IPS-11a (cell line): ENCODE results near the gene ACOT7.

Experiments
- H3K4me3 ChIP-seq: one replicate; pipeline ENCODE4 v1.5.1; 2013; ENCODE audit warnings: low read depth, low read length, control low read depth

Gene ACOT7

DNA sequence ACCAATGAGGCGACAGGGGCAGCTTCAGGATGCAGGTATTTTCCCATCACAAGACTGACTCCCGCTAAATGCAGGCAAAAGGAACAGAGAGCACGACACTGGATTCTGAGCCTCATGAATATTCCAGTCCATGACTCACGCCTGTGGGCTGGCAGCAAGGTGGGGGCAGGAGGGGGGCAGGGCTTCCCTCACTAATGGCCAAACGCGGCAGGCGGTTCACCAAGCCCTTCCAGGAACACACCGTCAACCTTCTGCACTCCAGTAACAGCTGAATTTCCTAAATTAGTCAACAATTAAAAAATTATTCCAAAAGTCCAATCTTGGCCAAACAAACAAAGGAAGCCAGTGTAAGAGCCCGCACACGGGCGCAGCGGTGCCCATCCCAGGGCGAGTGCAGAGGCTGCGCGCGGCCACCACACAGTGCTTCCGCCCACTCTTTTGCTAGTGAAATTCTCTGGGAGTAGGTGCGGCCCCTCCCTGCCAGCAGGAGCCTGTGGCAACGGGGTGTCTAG, 120.1 kb downstream of the ACOT7 start:
- H3K4me3 ChIP-seq, result no peak overlapping the region

- H3K4me3 ChIP-seq, result no peak overlapping the region
These were observed 120.7 kb downstream of the ACOT7 start for GRCh38 chr1:6272868-6273267.

DNA sequence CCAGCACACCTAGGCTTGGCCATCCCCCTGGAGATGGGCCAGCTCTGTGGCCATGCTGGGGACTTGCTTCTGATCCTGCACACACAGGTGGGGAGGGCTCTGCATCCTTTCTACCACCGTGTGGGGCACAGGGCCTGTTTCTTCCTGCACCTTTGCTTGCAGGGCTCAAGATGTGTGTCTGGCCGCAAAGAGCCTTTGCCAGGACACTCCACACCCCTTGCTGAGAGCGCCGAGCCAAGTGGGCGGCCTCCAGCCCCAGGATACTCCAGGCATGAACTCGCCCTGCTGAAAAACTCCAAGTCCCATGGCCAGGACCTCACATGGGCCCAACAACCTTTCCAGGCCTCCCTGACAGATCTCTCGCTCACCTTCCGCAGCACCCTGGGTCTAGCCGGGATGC, 121.1 kb downstream of the ACOT7 start:
- H3K4me3 ChIP-seq, result no peak overlapping the region

GRCh38 chr1:6271554-6271953, 122.0 kb downstream of the ACOT7 start:
- H3K4me3 ChIP-seq, result no peak overlapping the region

DNA sequence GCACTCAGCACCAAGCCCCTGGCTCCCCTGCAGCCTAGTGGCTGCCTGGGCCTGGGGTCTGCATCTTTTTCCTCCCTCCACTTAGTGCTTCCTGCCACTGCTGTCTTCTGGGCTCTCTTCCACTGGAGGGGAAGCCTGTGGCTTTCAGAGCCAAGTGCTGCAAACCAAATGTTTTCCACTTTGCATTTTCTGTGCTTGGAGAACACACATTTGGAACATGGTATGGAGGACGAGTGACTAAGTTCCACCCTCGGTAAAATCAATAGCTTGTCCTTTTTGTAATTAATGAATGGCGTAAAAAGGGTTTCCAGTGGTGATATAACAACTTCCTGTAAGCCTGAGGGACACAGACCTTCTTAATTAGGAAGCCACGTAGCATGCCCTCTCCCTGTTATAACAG, 122.6 kb downstream of the ACOT7 start:
- H3K4me3 ChIP-seq, result no peak overlapping the region

DNA sequence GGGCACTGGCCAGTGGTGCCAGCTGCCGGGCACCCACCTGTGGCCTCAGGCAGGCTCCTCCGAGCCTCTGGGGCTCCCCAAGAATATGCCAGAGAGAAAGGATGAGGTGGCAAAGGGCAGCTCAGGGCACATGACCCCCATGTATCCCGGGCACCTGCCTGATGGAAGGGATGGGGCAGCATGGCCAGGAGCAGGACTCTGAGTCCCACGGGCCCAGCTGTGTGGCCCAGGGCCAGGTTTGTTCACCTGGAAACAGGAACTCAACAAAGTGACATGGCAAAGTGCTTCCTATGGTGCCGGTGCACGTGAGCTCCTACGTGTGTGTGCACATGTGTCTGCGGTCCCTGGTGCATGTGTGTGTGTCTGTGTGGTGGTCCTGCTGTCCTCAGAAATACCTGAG, 123.2 kb downstream of the ACOT7 start:
- no peak overlapping the region for H3K4me3 ChIP-seq

DNA sequence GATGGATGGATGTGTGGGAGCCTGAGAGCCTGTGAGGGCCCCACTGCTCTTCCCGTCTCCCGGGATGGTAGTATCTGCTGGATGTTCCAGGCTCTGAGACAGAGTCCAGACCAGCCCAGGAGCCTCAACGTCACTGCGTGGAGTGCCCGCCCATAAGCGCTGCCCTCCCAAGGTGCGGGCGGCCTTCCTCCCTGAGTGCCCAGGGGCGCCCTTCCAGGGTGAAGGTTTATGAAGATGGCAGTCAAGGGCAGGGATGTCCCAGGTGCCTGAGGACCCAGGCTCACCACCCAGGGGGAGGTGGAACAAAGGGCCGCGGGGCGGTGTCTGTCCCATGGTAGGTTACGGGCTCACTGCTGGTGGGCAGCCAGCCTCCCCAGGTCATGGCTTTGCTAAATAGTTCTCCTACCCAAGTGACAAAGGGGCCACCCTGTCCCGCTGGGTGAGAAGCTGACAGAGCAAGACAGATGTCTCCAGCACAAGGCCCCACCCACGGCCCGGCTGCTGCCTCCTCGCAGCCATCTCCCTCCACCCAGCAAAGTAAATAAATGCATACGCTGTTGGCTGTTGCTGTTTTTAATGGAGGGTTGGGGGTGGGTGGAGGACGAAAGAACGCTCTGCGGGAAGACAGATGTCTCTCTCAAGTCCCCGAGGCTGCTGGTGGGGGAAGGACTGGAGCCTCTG, 123.7 kb downstream of the ACOT7 start:
- no peak overlapping the region for H3K4me3 ChIP-seq

DNA sequence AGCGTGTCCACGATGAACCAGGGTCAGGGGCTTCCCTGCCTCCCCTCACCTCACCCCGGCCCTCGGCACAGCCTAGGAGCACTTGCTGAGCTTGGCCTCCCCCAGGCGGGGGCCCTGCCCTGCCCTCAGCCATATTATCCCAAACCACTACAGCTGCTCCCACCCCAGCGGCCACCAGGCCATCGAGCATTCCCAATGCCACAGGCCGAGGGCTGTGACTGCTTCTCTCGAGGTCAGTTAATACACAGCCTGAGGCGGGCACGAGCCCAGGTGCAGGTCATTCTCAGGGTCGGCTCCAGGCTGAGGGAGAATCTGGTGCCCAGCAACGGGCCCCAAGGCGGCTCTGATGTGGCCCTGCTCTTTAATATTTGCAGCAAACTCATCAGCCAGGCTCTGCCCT, 124.3 kb downstream of the ACOT7 start:
- H3K4me3 ChIP-seq, result no peak overlapping the region

DNA sequence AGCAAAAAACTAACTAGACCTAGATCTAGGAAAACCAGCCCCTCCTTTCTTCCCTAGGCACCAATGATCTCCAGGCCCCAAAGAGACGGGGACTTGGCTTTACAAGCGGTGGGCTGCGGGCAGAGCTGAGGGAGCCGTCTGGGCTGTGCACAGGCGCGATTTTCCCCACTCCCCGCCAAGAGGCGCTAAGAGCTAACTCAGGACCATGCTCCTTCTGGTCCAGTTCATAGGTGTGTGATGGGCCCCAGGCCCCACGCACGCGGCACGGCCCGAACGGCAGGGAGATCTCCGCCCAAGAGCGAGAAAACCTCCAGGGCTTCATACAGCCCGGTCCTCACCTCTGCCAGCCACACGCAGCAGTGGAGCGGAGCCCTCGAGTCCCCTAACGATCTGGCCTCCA, 125.2 kb downstream of the ACOT7 start:
- H3K4me3 ChIP-seq, result no peak overlapping the region

DNA sequence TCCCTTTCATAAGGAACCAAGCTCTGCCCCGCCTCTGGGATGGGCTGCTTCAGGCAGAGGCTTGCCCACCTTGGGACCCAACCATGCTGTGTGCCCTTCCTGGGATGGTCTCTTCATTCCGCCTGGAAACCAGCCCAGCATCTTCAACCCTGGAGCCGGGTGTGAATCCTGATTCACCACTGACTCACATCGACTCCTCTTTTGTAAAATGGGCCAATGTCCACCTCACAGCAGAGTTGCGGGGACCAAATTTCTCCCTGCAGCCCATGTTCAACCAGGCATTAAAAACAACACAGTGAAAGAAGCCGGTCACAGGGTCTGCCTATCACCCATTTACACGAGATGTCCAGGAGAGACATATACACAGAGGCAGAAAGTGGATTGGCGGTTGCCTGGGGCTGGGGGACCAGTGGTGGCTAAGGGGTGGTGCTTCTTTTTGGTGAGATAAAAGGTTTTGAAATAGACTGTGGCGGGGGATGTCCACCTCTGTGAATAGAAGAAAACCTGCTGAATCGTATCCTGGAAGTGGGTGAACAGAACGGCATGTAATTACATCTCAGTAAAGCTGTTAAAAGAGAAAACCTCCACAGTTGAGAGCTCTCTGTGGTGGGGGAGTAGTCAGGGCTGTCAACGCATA, 125.8 kb downstream of the ACOT7 start:
- H3K4me3 ChIP-seq, result no peak overlapping the region

DNA sequence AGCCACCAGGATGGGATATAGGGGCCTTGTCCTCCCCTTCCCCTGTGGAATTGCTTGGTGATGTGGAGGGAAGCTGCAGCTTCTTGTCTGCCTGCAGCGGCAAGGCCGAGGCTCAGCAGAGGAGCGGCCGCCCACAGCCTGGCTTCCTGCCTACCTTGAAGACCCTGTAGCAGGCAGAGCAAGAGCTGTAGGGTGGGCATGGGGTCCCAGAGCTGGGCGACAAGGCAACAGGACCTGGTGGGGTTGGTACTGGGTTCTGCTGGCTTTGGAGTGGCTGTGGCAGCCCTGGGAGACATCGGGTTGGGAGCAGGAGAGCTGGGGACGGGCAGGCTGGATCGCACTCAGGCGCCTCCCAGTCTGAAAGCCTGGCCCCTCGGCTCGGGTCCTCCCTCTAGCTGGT, 126.9 kb downstream of the ACOT7 start:
- H3K4me3 ChIP-seq, result no peak overlapping the region

- no peak overlapping the region for H3K4me3 ChIP-seq
These were observed 128.4 kb downstream of the ACOT7 start for GRCh38 chr1:6265151-6265550.

DNA sequence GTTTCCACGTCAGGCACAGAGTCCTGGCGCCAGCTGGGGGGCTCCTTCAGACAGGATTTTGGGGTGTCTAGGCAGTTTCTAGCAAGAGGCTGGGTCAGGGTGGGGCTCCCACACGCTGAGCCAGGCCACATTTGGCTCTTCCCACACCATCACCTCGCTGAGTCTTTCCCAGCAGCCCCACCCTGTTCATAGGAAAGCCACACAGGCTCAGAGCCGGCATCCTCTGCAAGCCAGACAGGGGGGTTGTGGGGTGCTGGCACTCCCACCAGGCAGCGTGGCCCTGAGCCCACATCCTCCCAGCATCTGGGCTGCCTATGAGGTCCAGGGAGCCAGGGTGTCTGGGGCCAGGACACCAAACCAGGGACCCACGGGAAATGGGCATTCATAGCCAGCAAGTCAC, 129.9 kb downstream of the ACOT7 start:
- no peak overlapping the region for H3K4me3 ChIP-seq

GRCh38 chr1:6262555-6263420, 130.8 kb downstream of the ACOT7 start:
- no peak overlapping the region for H3K4me3 ChIP-seq

DNA sequence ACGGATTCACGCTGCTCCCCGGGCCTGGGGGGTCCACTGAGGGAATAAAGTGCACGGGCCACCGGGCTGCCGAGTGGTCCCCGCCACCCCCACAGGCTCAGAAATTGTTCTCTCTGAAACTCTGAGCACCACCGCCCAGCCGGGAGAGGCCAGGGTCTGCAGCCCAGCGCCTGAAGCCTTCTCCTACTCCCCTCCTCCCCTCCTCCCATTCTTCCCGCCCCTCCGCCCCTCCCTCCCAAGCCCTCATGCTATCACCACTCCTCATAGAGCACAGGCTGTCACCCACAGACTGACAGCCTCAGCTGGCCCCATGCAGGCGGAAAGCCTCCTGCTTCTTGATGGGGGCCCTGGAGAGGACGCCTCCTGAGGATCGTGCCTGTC, 132.0 kb downstream of the ACOT7 start:
- H3K4me3 ChIP-seq, result no peak overlapping the region

- H3K4me3 ChIP-seq, result peak within 1 kb of the TSS; percentile 37
These were observed 132.5 kb downstream of the ACOT7 start, which contains the start of gene GPR153 for GRCh38 chr1:6260961-6261614. GPR153 (minus strand) TSS chr1:6261098; CDS start chr1:6254905, 6,193 bp downstream.

DNA sequence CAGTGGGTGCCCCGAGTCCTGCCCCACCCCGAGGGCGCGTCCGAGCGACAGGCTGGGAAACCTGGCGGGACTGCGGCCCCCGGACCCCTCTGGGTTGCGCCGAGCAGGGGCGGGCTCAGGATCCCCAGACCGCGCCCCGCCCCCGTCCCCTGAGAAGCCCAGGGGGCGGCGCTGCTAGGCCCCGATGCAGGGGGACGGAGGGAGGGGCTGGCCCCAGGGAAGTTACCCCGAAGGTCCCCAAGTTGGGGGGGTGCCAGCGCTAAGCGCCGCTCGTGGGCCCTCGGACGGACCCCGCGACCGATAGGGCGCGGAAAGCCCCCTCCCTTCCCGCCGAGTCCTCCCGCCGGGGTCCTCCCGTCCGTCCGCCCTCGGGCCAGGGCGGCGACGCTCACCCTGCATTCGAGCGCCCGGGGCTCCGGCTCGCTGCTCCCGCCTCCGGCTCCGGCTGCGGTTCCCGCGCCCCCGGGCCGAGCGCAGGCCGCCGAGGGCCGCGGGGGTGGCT, 133.1 kb downstream of the ACOT7 start:
- peak overlapping the region; percentile 37 for H3K4me3 ChIP-seq

DNA sequence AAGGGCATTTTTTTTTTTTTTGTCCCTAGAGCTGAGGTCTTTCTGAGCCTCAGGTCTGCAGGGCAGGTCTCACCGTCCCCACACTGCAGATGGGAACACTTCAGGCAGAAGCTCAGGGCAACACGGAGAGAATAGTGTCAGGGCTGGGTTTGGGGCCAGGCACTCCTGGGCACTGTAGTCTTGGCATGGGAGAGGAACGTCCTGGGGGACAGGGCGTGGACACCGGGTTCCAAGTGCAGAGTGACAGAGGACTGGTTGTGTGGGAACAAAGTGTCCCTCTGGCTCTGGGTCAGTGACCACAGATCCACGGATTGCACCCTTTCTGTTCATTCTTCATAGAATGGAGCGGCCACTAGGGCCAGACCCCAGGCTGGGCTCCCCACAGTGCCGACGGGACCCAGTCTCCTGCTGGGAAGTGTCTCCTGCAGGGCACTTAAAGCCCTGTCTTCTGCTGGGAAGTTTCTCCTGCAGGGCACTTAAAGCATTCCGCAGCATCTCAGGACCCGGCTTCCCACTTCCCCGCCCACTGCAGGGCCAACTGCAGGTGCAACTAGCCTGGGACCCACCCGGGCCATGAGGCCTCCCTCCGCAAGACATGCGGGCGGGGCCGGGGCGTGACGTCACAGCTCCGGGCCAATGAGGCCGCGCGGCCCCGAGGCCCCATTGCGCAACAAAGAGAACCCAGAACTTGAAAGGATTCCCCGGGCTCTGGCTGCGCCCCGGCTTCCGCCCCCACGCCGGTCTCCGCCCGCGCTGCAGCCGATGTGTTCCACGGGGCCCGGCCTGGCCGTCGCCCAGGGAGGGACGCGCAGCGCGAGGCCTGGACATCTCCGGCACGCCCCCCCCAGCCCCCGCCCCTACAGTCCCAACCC, 133.8 kb downstream of the ACOT7 start:
- peak overlapping the region; percentile 13 for H3K4me3 ChIP-seq

- H3K4me3 ChIP-seq, result no peak overlapping the region
These were observed 134.9 kb downstream of the ACOT7 start for GRCh38 chr1:6258675-6259074.

DNA sequence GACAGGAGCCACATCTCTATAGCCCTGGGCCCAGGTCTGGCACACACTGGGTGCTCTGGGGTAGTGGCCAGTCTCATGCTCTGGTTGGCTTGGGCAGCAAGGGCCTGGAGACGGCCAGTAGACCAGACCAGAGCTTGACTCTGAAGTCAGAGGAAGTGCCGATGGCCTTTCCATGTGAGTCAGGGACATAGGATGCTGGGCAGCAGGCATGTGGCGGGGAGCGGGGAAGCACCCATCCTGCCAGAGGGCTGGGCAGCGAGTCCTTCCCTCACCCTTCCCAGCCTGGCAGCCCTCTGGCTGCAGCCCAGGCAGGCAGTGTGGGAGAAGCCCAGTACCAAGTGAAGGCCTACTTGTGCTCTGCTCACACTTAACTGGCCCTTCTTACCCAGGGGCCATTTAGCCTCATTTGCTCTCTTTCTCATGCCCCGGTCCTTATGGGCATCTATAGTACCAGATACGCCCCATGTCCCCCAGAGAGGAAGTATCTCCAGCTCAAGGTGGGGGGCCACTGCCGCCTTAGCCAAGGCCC, 136.0 kb downstream of the ACOT7 start:
- no peak overlapping the region for H3K4me3 ChIP-seq
